Natural killer cell (primary cell): Measurements from ENCODE around the gene MCF2L. TPM values are rescaled to one million over a fixed set of nuclear protein-coding genes. Genes with fewer than 3 reads are reported as not detected.

Experiments
- ATAC-seq, 3 donors: fragments of 150-1000 bp in 2 of 3; fragments of 200-7000 bp in 1 of 3; cut with Tn5 transposase; 1 replicate in 1 of 3; 2 replicates in 2 of 3; pipeline ENCODE4 v1.10.0; 2021; ENCODE audit warnings: mild to moderate bottlenecking in 2 of 3, moderate library complexity in 2 of 3
- DNase-seq, 2 donors: peaks; one replicate each; pipeline versions ENCODE4 v3.0.0 to v3.0.0-alpha.2; 2013 to 2021; ENCODE audit warnings: mixed read lengths in 1 of 2
- H3K27ac ChIP-seq: one replicate; pipeline ENCODE4 v1.5.1; 2013; ENCODE audit warnings: mild to moderate bottlenecking, low read length
- H3K27me3 ChIP-seq: one replicate; pipeline ENCODE4 v1.6.1; 2013; ENCODE audit warnings: low read length; ENCODE audit not compliant: control insufficient read depth, insufficient read depth
- H3K36me3 ChIP-seq: one replicate; pipeline ENCODE4 v1.6.1; 2013; ENCODE audit warnings: low read length; ENCODE audit not compliant: control insufficient read depth, insufficient read depth
- H3K4me1 ChIP-seq: one replicate; pipeline ENCODE4 v1.6.1; 2013; ENCODE audit warnings: low read length; ENCODE audit not compliant: control insufficient read depth, insufficient read depth
- H3K4me3 ChIP-seq: one replicate; pipeline ENCODE4 v1.5.1; 2013; ENCODE audit warnings: low read length
- H3K9me3 ChIP-seq: one replicate; pipeline ENCODE4 v1.6.1; 2013; ENCODE audit warnings: low read length; ENCODE audit not compliant: control insufficient read depth, insufficient read depth
- H3K27ac Mint-ChIP-seq, 2 donors: one replicate each; pipeline ENCODE4 v1.8.0; 2022; ENCODE audit warnings: mild to moderate bottlenecking in 2 of 2, mixed read lengths in 2 of 2, moderate library complexity in 1 of 2
- H3K27me3 Mint-ChIP-seq, 2 donors: one replicate each; pipeline ENCODE4 v1.8.0; 2022; ENCODE audit warnings: low read depth in 2 of 2, mixed read lengths in 2 of 2
- H3K36me3 Mint-ChIP-seq: one replicate; pipeline ENCODE4 v1.8.0; 2022; ENCODE audit warnings: mixed read lengths
- H3K4me1 Mint-ChIP-seq, 2 donors: one replicate each; pipeline ENCODE4 v1.8.0; 2022; ENCODE audit warnings: mixed read lengths in 2 of 2
- H3K4me3 Mint-ChIP-seq: one replicate; pipeline ENCODE4 v1.8.0; 2022; ENCODE audit warnings: mild to moderate bottlenecking, moderate library complexity, mixed read lengths
- H3K9me3 Mint-ChIP-seq, 2 donors: one replicate each; pipeline ENCODE4 v1.8.0; 2022; ENCODE audit warnings: mixed read lengths in 2 of 2
- WGBS: methylation state at CpG from one replicate; pipeline ENCODE4 v1.1.7; 2013; ENCODE audit warnings: missing lambda C conversion rate; ENCODE audit not compliant: insufficient coverage; 5-methylcytosine and 5-hydroxymethylcytosine counted together
- intact Hi-C: fragments of 100-400 bp; cut with micrococcal nuclease; formaldehyde crosslinking; loops from one replicate; pipeline ENCODE4 v1.14.2; 2022
- total RNA-seq, 4 donors: library from RNA; stranded (reverse); fragments of 120-200 nt in 1 of 4; gene quantifications; one replicate each; pipeline versions ENCODE4 v1.2.3 to v1.2.4, GENCODE V29; 2013 to 2022
- TF ChIP-seq, protein P1 (sequence below): fragments of 200-600 bp; IDR thresholded peaks from one replicate; pipeline ENCODE4 v1.8.0; 2022; ENCODE audit warnings: antibody characterized with exemption

Gene MCF2L
- total RNA-seq, 3 donors from 2014 or later (not counting 1 experiment from before 2014, with no cell fraction given), result 1.7 to 3.0 (median 3.0) TPM

DNA sequence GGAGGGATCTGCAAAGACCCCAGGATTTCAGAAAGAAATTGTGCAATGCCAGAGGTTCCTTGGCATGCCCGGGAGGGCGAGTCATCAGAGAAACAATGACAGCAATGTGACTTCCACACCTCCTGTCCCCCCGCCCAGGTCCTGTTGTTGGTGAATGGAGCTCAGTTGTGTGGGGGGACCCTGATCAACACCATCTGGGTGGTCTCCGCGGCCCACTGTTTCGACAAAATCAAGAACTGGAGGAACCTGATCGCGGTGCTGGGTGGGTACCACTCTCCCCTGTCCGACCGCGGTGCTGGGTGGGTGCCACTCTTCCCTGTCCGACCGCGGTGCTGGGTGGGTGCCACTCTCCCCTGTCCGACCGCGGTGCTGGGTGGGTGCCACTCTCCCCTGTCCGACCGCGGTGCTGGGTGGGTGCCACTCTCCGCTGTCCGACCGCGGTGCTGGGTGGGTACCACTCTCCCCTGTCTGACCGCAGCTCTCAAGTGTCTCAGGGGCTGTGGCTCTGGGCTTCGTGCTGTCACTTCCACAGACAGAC lies 148.4 kb downstream of the MCF2L start:
- WGBS, result 96% methylated on average over 26 of the region's 26 CpGs
- TF ChIP-seq, protein P1, sequence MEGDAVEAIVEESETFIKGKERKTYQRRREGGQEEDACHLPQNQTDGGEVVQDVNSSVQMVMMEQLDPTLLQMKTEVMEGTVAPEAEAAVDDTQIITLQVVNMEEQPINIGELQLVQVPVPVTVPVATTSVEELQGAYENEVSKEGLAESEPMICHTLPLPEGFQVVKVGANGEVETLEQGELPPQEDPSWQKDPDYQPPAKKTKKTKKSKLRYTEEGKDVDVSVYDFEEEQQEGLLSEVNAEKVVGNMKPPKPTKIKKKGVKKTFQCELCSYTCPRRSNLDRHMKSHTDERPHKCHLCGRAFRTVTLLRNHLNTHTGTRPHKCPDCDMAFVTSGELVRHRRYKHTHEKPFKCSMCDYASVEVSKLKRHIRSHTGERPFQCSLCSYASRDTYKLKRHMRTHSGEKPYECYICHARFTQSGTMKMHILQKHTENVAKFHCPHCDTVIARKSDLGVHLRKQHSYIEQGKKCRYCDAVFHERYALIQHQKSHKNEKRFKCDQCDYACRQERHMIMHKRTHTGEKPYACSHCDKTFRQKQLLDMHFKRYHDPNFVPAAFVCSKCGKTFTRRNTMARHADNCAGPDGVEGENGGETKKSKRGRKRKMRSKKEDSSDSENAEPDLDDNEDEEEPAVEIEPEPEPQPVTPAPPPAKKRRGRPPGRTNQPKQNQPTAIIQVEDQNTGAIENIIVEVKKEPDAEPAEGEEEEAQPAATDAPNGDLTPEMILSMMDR, result no peak
- no peak overlapping the region for H3K27ac Mint-ChIP-seq
- H3K4me1 Mint-ChIP-seq, result no peaks in the 10 kb centered on the region
- no peak overlapping the region for H3K27ac ChIP-seq
- no peak for DNase-seq
- H3K4me3 ChIP-seq, result no peak overlapping the region
- intact Hi-C loops, result no loop called here
- no peak overlapping the region for H3K4me3 Mint-ChIP-seq
- H3K36me3 Mint-ChIP-seq, result no peaks in the 10 kb centered on the region
- H3K9me3 ChIP-seq, result no peaks in the 10 kb centered on the region
- no peaks in the 10 kb centered on the region for H3K27me3 Mint-ChIP-seq
- H3K4me1 ChIP-seq, result no peaks in the 10 kb centered on the region
- H3K27me3 ChIP-seq, result no peaks in the 10 kb centered on the region
- H3K36me3 ChIP-seq, result no peaks in the 10 kb centered on the region
- H3K9me3 Mint-ChIP-seq, result no peaks in the 10 kb centered on the region
- no peak for ATAC-seq

DNA sequence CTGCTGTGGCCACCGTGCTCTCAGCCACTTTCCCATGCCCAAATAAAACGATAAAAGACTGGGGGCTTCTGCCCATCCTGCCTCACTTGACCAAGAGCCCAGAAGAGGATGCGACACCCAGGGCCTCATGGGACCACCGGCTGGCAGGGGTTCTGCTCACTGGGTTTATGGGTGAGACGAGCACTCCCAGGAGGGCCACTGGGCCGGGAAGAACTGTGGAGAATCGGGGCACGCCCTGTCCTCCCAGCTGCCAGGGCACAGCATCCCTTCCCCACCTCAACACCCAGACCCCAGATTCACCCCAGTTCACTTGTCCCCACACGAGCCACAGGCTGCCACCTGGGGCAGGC lies 148.9 kb downstream of the MCF2L start:
- Mint-ChIP-seq H3K36me3 (no peaks in the 10 kb centered on the region), H3K4me1 (no peaks in the 10 kb centered on the region), H3K27me3 (no peaks in the 10 kb centered on the region), H3K9me3 (no peaks in the 10 kb centered on the region), H3K4me3 (no peak overlapping the region), H3K27ac (no peak overlapping the region)
- no peaks in the 10 kb centered on the region for H3K36me3 ChIP-seq
- intact Hi-C loops, result no loop called here
- WGBS, result 75% methylated on average over 9 of the region's 9 CpGs
- H3K4me1 ChIP-seq, result no peaks in the 10 kb centered on the region
- H3K4me3 ChIP-seq, result no peak overlapping the region
- no peak overlapping the region for H3K27ac ChIP-seq
- TF ChIP-seq, protein P1, result no peak
- DNase-seq (no peak), ATAC-seq (no peak)
- no peaks in the 10 kb centered on the region for H3K9me3 ChIP-seq
- no peaks in the 10 kb centered on the region for H3K27me3 ChIP-seq

DNA sequence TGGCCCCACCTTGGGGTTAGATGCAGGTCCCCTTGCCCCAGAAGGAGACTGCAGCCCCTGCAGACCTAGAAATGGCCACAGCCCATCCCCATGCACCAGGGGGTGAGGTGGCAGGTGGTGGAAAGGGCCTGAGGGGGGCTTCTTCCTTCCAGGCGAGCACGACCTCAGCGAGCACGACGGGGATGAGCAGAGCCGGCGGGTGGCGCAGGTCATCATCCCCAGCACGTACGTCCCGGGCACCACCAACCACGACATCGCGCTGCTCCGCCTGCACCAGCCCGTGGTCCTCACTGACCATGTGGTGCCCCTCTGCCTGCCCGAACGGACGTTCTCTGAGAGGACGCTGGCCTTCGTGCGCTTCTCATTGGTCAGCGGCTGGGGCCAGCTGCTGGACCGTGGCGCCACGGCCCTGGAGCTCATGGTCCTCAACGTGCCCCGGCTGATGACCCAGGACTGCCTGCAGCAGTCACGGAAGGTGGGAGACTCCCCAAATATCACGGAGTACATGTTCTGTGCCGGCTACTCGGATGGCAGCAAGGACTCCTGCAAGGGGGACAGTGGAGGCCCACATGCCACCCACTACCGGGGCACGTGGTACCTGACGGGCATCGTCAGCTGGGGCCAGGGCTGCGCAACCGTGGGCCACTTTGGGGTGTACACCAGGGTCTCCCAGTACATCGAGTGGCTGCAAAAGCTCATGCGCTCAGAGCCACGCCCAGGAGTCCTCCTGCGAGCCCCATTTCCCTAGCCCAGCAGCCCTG lies 149.4 kb downstream of the MCF2L start:
- Histone ChIP-seq H3K9me3 (no peaks in the 10 kb centered on the region), H3K27me3 (no peaks in the 10 kb centered on the region), H3K4me1 (no peaks in the 10 kb centered on the region), H3K36me3 (no peaks in the 10 kb centered on the region), H3K4me3 (no peak overlapping the region), H3K27ac (no peak overlapping the region)
- Mint-ChIP-seq H3K9me3 (no peaks in the 10 kb centered on the region), H3K27ac (no peak overlapping the region), H3K4me1 (no peaks in the 10 kb centered on the region), H3K27me3 (no peaks in the 10 kb centered on the region), H3K4me3 (no peak overlapping the region), H3K36me3 (no peaks in the 10 kb centered on the region)
- ATAC-seq (no peak), DNase-seq (no peak)
- intact Hi-C loops, result no loop called here
- 91% methylated on average over 42 of the region's 42 CpGs for WGBS
- TF ChIP-seq, protein P1, result no peak
